ENCODE results near the gene FARP1.

The FARP1 gene

GRCh38 chr13:98432638-98433037 is 289.7 kb downstream of the FARP1 start:
- in situ Hi-C loops (cut with HindIII; ENCODE audit: low sequenced_read_pairs): loop anchor here (25.0 kb wide), 1 partner anchor 230 kb away; no protein-coding TSS in a partner anchor
- DNase-seq (ENCODE audit: low read depth): no peak
- H3K4me3 ChIP-seq (ENCODE audit: low read depth, low read length): no peak overlapping the region
- TF ChIP-seq CTCF (IDR thresholded peaks at IDR 0.05; ENCODE audit: low read depth, low read length, missing control alignments): no peak

GRCh38 chr13:98433654-98434053 is 290.8 kb downstream of the FARP1 start:
- in situ Hi-C loops (cut with HindIII; ENCODE audit: low sequenced_read_pairs): loop anchor here (25.0 kb wide), 1 partner anchor 229 kb away; no protein-coding TSS in a partner anchor
- TF ChIP-seq CTCF (IDR thresholded peaks at IDR 0.05; ENCODE audit: low read depth, low read length, missing control alignments): no peak
- no peak overlapping the region for H3K4me3 ChIP-seq (ENCODE audit: low read depth, low read length)
- DNase-seq (ENCODE audit: low read depth): no peak

GRCh38 chr13:98434060-98434459 is 291.2 kb downstream of the FARP1 start:
- no peak for TF ChIP-seq CTCF (IDR thresholded peaks at IDR 0.05; ENCODE audit: low read depth, low read length, missing control alignments)
- in situ Hi-C loops (cut with HindIII; ENCODE audit: low sequenced_read_pairs): loop anchor here (25.0 kb wide), 1 partner anchor 228 kb away; no protein-coding TSS in a partner anchor
- H3K4me3 ChIP-seq (ENCODE audit: low read depth, low read length): no peak overlapping the region
- DNase-seq (ENCODE audit: low read depth): no peak

GRCh38 chr13:98435376-98435775 is 292.5 kb downstream of the FARP1 start:
- in situ Hi-C loops (cut with HindIII; ENCODE audit: low sequenced_read_pairs): loop anchor here (25.0 kb wide), 1 partner anchor 227 kb away; no protein-coding TSS in a partner anchor
- DNase-seq (ENCODE audit: low read depth): no peak
- no peak for TF ChIP-seq CTCF (IDR thresholded peaks at IDR 0.05; ENCODE audit: low read depth, low read length, missing control alignments)
- no peak overlapping the region for H3K4me3 ChIP-seq (ENCODE audit: low read depth, low read length)

- in situ Hi-C loops (cut with HindIII; ENCODE audit: low sequenced_read_pairs): loop anchor here (25.0 kb wide), 1 partner anchor 226 kb away; no protein-coding TSS in a partner anchor
- H3K4me3 ChIP-seq (ENCODE audit: low read depth, low read length): no peak overlapping the region
- TF ChIP-seq CTCF (IDR thresholded peaks at IDR 0.05; ENCODE audit: low read depth, low read length, missing control alignments): no peak
- DNase-seq (ENCODE audit: low read depth): no peak
These were observed 293.5 kb downstream of the FARP1 start for GRCh38 chr13:98436233-98436910.

GRCh38 chr13:98438246-98439125 is 295.6 kb downstream of the FARP1 start:
- in situ Hi-C loops (cut with HindIII; ENCODE audit: low sequenced_read_pairs): loop anchor here (25.0 kb wide), 1 partner anchor 224 kb away; no protein-coding TSS in a partner anchor
- DNase-seq (ENCODE audit: low read depth): no peak
- no peak overlapping the region for H3K4me3 ChIP-seq (ENCODE audit: low read depth, low read length)
- no peak for TF ChIP-seq CTCF (IDR thresholded peaks at IDR 0.05; ENCODE audit: low read depth, low read length, missing control alignments)
